H9 (cell line): Measurements from ENCODE around the gene HES3. TPM values are rescaled to one million over a fixed set of nuclear protein-coding genes. Genes with fewer than 3 reads are reported as not detected.
A peak's percentile ranks its signal among the peaks of the same experiment; 100 is the strongest.

ENCODE experiments used
- DNase-seq: peaks from one replicate; pipeline ENCODE4 v3.0.0-alpha.2; 2017
- H2AFZ ChIP-seq: one replicate; pipeline ENCODE4 v1.6.1; 2013; ENCODE audit warnings: mild to moderate bottlenecking, low read length, control low read depth, moderate library complexity
- H2AK5ac ChIP-seq: 2 replicates; pipeline ENCODE4 v1.6.1; 2013; ENCODE audit warnings: low read length, control low read depth, mixed read lengths; ENCODE audit not compliant: insufficient read length
- H2BK120ac ChIP-seq: one replicate; pipeline ENCODE4 v1.6.1; 2013; ENCODE audit warnings: low read depth, mild to moderate bottlenecking, low read length, control low read depth, inconsistent platforms; ENCODE audit not compliant: poor library complexity, severe bottlenecking
- H2BK12ac ChIP-seq: 2 replicates; pipeline ENCODE4 v1.6.1; 2013; ENCODE audit warnings: low read length, control low read depth, mixed read lengths, low read depth; ENCODE audit not compliant: insufficient read length
- H2BK15ac ChIP-seq: 2 replicates; pipeline ENCODE4 v1.6.1; 2013; ENCODE audit warnings: low read depth, low read length, control low read depth
- H2BK20ac ChIP-seq: one replicate; pipeline ENCODE4 v1.6.1; 2013; ENCODE audit warnings: low read depth, mild to moderate bottlenecking, low read length, control low read depth, inconsistent platforms; ENCODE audit not compliant: poor library complexity, severe bottlenecking
- H2BK5ac ChIP-seq: 2 replicates; pipeline ENCODE4 v1.6.1; 2013; ENCODE audit warnings: low read length, control low read depth, mixed read lengths; ENCODE audit not compliant: insufficient read length
- H3K14ac ChIP-seq: 2 replicates; pipeline ENCODE4 v1.6.1; 2013; ENCODE audit warnings: low read length, control low read depth; ENCODE audit not compliant: insufficient read depth
- H3K18ac ChIP-seq: 2 replicates; pipeline ENCODE4 v1.6.1; 2013; ENCODE audit warnings: low read depth, mild to moderate bottlenecking, mixed read lengths, low read length, control low read depth; ENCODE audit not compliant: insufficient read length
- H3K23ac ChIP-seq: 2 replicates; pipeline ENCODE4 v1.6.1; 2013; ENCODE audit warnings: low read length, control low read depth, mixed read lengths, low read depth; ENCODE audit not compliant: insufficient read length
- H3K23me2 ChIP-seq: 2 replicates; pipeline ENCODE4 v1.6.1; 2013; ENCODE audit warnings: low read depth, mild to moderate bottlenecking, mixed read lengths, low read length, control low read depth; ENCODE audit not compliant: insufficient read length, poor library complexity, severe bottlenecking
- H3K27ac ChIP-seq: 2 replicates; pipeline ENCODE4 v1.5.1; 2013; ENCODE audit warnings: low read length, control low read depth, mixed read lengths, low read depth; ENCODE audit not compliant: insufficient read length
- H3K27me3 ChIP-seq: 2 replicates; pipeline ENCODE4 v1.6.1; 2013; ENCODE audit warnings: low read length, control low read depth, inconsistent platforms; ENCODE audit not compliant: insufficient read depth
- H3K4ac ChIP-seq: 2 replicates; pipeline ENCODE4 v1.6.1; 2013; ENCODE audit warnings: low read depth, mild to moderate bottlenecking, control low read depth, inconsistent platforms, low read length, moderate library complexity
- H3K4me1 ChIP-seq: 2 replicates; pipeline ENCODE4 v1.6.1; 2013; ENCODE audit warnings: low read length, control low read depth, inconsistent platforms; ENCODE audit not compliant: insufficient read depth
- H3K4me2 ChIP-seq: 2 replicates; pipeline ENCODE4 v1.6.1; 2013; ENCODE audit warnings: low read length, control low read depth, mixed read lengths; ENCODE audit not compliant: insufficient read length, insufficient read depth
- H3K56ac ChIP-seq: 2 replicates; pipeline ENCODE4 v1.6.1; 2013; ENCODE audit warnings: low read depth, mild to moderate bottlenecking, mixed read lengths, low read length, control low read depth; ENCODE audit not compliant: insufficient read length
- H3K79me1 ChIP-seq: 2 replicates; pipeline ENCODE4 v1.6.1; 2013; ENCODE audit warnings: low read depth, mild to moderate bottlenecking, moderate library complexity, low read length, control low read depth, inconsistent platforms; ENCODE audit not compliant: insufficient read depth, poor library complexity, severe bottlenecking
- H3K79me2 ChIP-seq: 2 replicates; pipeline ENCODE4 v1.6.1; 2013; ENCODE audit warnings: low read length, control low read depth, inconsistent platforms; ENCODE audit not compliant: insufficient read depth
- H3K9ac ChIP-seq: 2 replicates; pipeline ENCODE4 v1.6.1; 2013; ENCODE audit warnings: low read length, control low read depth, mixed read lengths; ENCODE audit not compliant: insufficient read length; ENCODE audit errors: extremely low read depth
- H3K9me3 ChIP-seq: one replicate; pipeline ENCODE4 v1.6.1; 2013; ENCODE audit warnings: low read depth, low read length, inconsistent platforms; ENCODE audit not compliant: control insufficient read depth
- H3T11ph ChIP-seq: one replicate; pipeline ENCODE4 v1.6.1; 2013; ENCODE audit warnings: mild to moderate bottlenecking, low read length, control low read depth, inconsistent platforms
- H4K20me1 ChIP-seq: one replicate; pipeline ENCODE4 v1.6.1; 2013; ENCODE audit not compliant: control insufficient read depth, insufficient read length, insufficient read depth
- H4K5ac ChIP-seq: 2 replicates; pipeline ENCODE4 v1.6.1; 2013; ENCODE audit warnings: low read depth, mild to moderate bottlenecking, mixed read lengths, low read length, control low read depth; ENCODE audit not compliant: insufficient read length
- H4K8ac ChIP-seq: replicated peaks from 2 replicates; pipeline ENCODE4 v1.6.1; 2013; ENCODE audit warnings: low read length, control low read depth, mixed read lengths, low read depth; ENCODE audit not compliant: insufficient read length
- H4K91ac ChIP-seq: 2 replicates; pipeline ENCODE4 v1.6.1; 2013; ENCODE audit warnings: low read depth, mild to moderate bottlenecking, moderate library complexity, mixed read lengths, low read length, control low read depth; ENCODE audit not compliant: insufficient read length
- H3K27ac Mint-ChIP-seq, 3 experiments: 2 replicates in 2 of 3; 3 replicates in 1 of 3; pipeline ENCODE4 v1.8.0; 2020 to 2021; ENCODE audit warnings: mixed read lengths in 3 of 3, mild to moderate bottlenecking in 1 of 3, moderate library complexity in 1 of 3
- H3K27me3 Mint-ChIP-seq: 2 replicates; pipeline ENCODE4 v1.8.0; 2021; ENCODE audit warnings: low read depth, mild to moderate bottlenecking, moderate library complexity, mixed read lengths
- H3K36me3 Mint-ChIP-seq, 3 experiments: 2 replicates in 2 of 3; 3 replicates in 1 of 3; pipeline ENCODE4 v1.8.0; 2020 to 2021; ENCODE audit warnings: low read depth in 3 of 3, mixed read lengths in 3 of 3; ENCODE audit not compliant: insufficient read depth in 1 of 3
- H3K4me1 Mint-ChIP-seq, 2 experiments: 2 replicates each; pipeline ENCODE4 v1.8.0; 2020; ENCODE audit warnings: mixed read lengths in 2 of 2
- H3K4me3 Mint-ChIP-seq, 2 experiments: 2 replicates in 1 of 2; 3 replicates in 1 of 2; pipeline ENCODE4 v1.8.0; 2020 to 2021; ENCODE audit warnings: mild to moderate bottlenecking in 2 of 2, mixed read lengths in 2 of 2, moderate library complexity in 1 of 2
- H3K9me3 Mint-ChIP-seq, 2 experiments: 2 replicates in 1 of 2; 3 replicates in 1 of 2; pipeline ENCODE4 v1.8.0; 2020; ENCODE audit warnings: mild to moderate bottlenecking in 2 of 2, mixed read lengths in 2 of 2, moderate library complexity in 1 of 2
- CTCF ChIP-seq: fragments of 200-600 bp; sonication (generic); conservative IDR thresholded peaks from 3 replicates; pipeline ENCODE4 v1.8.0; 2021; ENCODE audit warnings: antibody characterized with exemption, mild to moderate bottlenecking
- WGBS: extraction: QIAGEN DNeasy Blood & Tissue Kit; methylation state at CpG from one replicate; pipeline ENCODE4 v1.1.7; 2013; ENCODE audit warnings: missing lambda C conversion rate, low lambda C conversion rate, mixed read lengths; ENCODE audit not compliant: insufficient read length; ENCODE audit errors: extremely low coverage; 5-methylcytosine and 5-hydroxymethylcytosine counted together
- total RNA-seq: library from RNA; stranded (reverse); gene quantifications from 2 replicates; pipeline ENCODE4 v1.2.1, GENCODE V29; 2021

Gene HES3
- total RNA-seq, 1 experiment from 2014 or later, result 89.9 TPM

GRCh38 chr1:6205849-6206519 is 38.0 kb upstream of the HES3 start, which contains the start of gene RNF207:
TSS of gene RNF207 (plus strand) at chr1:6206119. CDS start at chr1:6206536, 417 bp downstream.
- no peak within 1 kb of the TSS for H2BK120ac ChIP-seq

More at GRCh38 chr1:6205849-6206519, 38.0 kb upstream of the HES3 start, which contains the start of gene RNF207:
- no peaks in the 10 kb centered on the region for H4K20me1 ChIP-seq
- H3K27me3 Mint-ChIP-seq, result peaks cover 43% of the 10 kb centered on the region
- no peak within 1 kb of the TSS for H3K56ac ChIP-seq
- H3T11ph ChIP-seq, result no peak within 1 kb of the TSS
- no peak within 1 kb of the TSS for H3K9ac ChIP-seq
- H2BK20ac ChIP-seq, result no peak within 1 kb of the TSS
- no CpG with 5 or more reads among the region's 66 CpGs for WGBS
- no peaks in the 10 kb centered on the region for H3K4me1 ChIP-seq
- H3K27ac Mint-ChIP-seq, result no peak within 1 kb of the TSS; a peak in 1 of 7 replicates
- no peaks in the 10 kb centered on the region; the same call in 1 of the 2 replicates for H3K27me3 ChIP-seq
- no peak within 1 kb of the TSS for H2BK5ac ChIP-seq
- no peak within 1 kb of the TSS for H3K18ac ChIP-seq
- peak within 1 kb of the TSS; percentile 54 to 74 for H3K4me3 Mint-ChIP-seq
- H3K4ac ChIP-seq, result no peak within 1 kb of the TSS
- H3K14ac ChIP-seq, result no peak within 1 kb of the TSS
- TF ChIP-seq CTCF, result no peak
- peak within 1 kb of the TSS; percentile 8 for H3K27ac ChIP-seq
- peaks cover 8 to 26% of the 10 kb centered on the region in 2 experiments for H3K4me1 Mint-ChIP-seq
- DNase-seq, result peak; percentile 87
- H3K4me2 ChIP-seq, result peak within 1 kb of the TSS; percentile 51
- H3K36me3 Mint-ChIP-seq, result no peaks in the 10 kb centered on the region
- H3K79me1 ChIP-seq, result no peaks in the 10 kb centered on the region
- no peak within 1 kb of the TSS for H3K23ac ChIP-seq
- H3K79me2 ChIP-seq, result no peaks in the 10 kb centered on the region
- no peaks in the 10 kb centered on the region for H3K9me3 ChIP-seq
- H4K91ac ChIP-seq, result no peak within 1 kb of the TSS
- H2BK15ac ChIP-seq, result no peak within 1 kb of the TSS; the same call in 1 of the 2 replicates
- no peak within 1 kb of the TSS for H4K8ac ChIP-seq
- no peak within 1 kb of the TSS for H2BK12ac ChIP-seq
- no peak within 1 kb of the TSS for H2AK5ac ChIP-seq
- H3K23me2 ChIP-seq, result peaks cover 19% of the 10 kb centered on the region
- no peaks in the 10 kb centered on the region for H3K9me3 Mint-ChIP-seq
- no peak within 1 kb of the TSS for H2AFZ ChIP-seq
- H4K5ac ChIP-seq, result no peak within 1 kb of the TSS
